IMR-90 (cell line): ENCODE data around the gene MRPL19. TPM values are rescaled to one million over a fixed set of nuclear protein-coding genes. Genes with fewer than 3 reads are reported as not detected.

Experiments used
- BHLHE40 ChIP-seq: fragments of 150-350 bp; IDR thresholded peaks from 2 replicates; pipeline ENCODE4 v1.6.1; 2016; ENCODE audit warnings: mild to moderate bottlenecking, low read depth, low read length
- CTCF ChIP-seq: conservative IDR thresholded peaks from 2 replicates; pipeline ENCODE4 v1.5.1; 2012; ENCODE audit warnings: mild to moderate bottlenecking, low read depth, low read length, improper control_type of control experiment
- RCOR1 ChIP-seq: IDR thresholded peaks from 2 replicates; pipeline ENCODE4 v1.6.1; 2012; ENCODE audit warnings: mild to moderate bottlenecking, low read length, improper control_type of control experiment; ENCODE audit not compliant: insufficient replicate concordance
- polyA plus RNA-seq, 3 experiments: library from polyadenylated mRNA; depleted of rRNA; stranded (reverse); fragments of >200 nt; gene quantifications; 2 replicates each; pipeline ENCODE4 v1.2.3, GENCODE V29; 2012; ENCODE audit warnings: low replicate concordance in 1 of 3
- total RNA-seq: library from RNA; depleted of rRNA; stranded (reverse); fragments of >200 nt; gene quantifications from 2 replicates; pipeline ENCODE4 v1.2.3, GENCODE V29; 2012

Gene MRPL19
- total and polyA plus RNA-seq, 2 of the 4 experiments (the other 2 are of a cell fraction), result 24.8 to 28.5 TPM

- no peak for TF ChIP-seq RCOR1
- no peak for TF ChIP-seq CTCF
- peak; percentile 23; the same call in 1 of the 2 replicates for TF ChIP-seq BHLHE40
Measured at GRCh38 chr2:75646583-75647425, at the start of gene MRPL19 (continued).
